ENCODE data around the gene HOXD1.

The HOXD1 gene

GRCh38 chr2:176240301-176240700 is 51.8 kb downstream of the HOXD1 start:
- DNase-seq (ENCODE audit: low read depth, low spot score): no peak
